GM12875 (cell line): ENCODE data around the gene IQCK.

Experiments used
- H3K4me3 ChIP-seq: one replicate; pipeline ENCODE4 v1.5.1; 2011; ENCODE audit warnings: low read depth, low read length, control low read depth
- TF ChIP-seq, protein P1 (sequence below): IDR thresholded peaks from 2 replicates; pipeline ENCODE4 v1.5.1; 2011; ENCODE audit warnings: low read depth, mild to moderate bottlenecking, control low read depth, inconsistent platforms, low read length, moderate library complexity, borderline replicate concordance; ENCODE audit not compliant: insufficient read depth

The IQCK gene

DNA sequence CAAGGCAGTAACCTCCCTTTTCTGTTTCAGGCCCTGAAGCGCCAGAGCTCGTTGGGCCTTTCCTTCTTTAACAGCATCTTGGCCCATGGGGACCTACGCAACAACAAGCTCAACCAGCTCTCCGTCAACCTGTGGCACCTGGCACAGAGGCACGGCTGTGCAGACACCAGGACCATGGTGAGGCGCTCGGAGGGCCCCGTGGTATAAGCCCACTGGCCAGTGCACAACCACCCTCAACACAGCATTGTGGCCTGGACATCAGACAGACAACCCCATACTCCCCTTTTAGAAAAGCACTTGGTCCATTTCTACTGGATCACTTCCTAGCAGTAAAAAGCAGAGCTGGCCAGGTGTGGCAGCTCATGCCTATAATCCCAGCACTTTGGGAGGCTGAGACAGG lies 18.6 kb upstream of the IQCK start:
- H3K4me3 ChIP-seq: no peak overlapping the region
- TF ChIP-seq, protein P1, sequence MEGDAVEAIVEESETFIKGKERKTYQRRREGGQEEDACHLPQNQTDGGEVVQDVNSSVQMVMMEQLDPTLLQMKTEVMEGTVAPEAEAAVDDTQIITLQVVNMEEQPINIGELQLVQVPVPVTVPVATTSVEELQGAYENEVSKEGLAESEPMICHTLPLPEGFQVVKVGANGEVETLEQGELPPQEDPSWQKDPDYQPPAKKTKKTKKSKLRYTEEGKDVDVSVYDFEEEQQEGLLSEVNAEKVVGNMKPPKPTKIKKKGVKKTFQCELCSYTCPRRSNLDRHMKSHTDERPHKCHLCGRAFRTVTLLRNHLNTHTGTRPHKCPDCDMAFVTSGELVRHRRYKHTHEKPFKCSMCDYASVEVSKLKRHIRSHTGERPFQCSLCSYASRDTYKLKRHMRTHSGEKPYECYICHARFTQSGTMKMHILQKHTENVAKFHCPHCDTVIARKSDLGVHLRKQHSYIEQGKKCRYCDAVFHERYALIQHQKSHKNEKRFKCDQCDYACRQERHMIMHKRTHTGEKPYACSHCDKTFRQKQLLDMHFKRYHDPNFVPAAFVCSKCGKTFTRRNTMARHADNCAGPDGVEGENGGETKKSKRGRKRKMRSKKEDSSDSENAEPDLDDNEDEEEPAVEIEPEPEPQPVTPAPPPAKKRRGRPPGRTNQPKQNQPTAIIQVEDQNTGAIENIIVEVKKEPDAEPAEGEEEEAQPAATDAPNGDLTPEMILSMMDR: no peak

DNA sequence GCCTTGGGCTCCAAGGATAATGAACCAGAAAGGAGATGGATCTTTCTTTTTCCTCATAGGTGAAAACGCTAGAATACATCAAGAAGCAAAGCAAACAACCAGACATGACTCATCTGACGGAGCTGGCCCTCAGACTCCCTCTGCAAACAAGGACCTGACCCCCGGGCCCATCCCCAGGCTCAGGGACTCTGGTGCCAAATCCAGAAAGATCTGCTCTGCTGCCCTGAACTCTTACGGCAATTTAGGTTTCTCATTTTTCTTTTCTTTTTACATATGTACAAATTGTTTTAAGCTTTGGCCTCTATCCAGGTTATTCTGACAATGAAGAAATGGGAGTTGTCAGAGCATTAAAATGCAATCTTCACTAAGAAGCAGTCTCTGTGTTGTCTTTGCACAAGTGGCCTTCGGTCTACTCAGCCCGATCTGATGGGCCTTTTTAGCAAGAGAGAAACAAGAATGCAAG lies 17.7 kb upstream of the IQCK start:
- TF ChIP-seq, protein P1: no peak
- no peak overlapping the region for H3K4me3 ChIP-seq

DNA sequence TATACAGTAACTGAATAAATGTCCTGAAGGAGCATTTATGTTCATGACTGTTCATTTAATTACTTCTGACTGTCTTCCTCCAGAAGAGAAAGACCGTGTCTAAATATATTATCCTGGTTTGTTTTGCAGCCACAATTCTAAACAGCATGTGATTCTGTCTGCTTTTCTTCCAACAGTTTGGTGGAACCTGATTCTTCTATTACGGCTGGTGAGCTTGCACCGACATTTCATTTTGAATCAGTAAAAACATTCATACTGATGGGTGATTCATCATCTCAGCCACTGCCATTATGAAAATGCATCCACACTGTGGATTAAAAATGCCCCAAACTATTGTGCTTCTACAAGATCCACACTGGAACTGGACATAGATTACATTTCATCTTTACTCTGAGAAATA lies 17.0 kb upstream of the IQCK start:
- TF ChIP-seq, protein P1: no peak

DNA sequence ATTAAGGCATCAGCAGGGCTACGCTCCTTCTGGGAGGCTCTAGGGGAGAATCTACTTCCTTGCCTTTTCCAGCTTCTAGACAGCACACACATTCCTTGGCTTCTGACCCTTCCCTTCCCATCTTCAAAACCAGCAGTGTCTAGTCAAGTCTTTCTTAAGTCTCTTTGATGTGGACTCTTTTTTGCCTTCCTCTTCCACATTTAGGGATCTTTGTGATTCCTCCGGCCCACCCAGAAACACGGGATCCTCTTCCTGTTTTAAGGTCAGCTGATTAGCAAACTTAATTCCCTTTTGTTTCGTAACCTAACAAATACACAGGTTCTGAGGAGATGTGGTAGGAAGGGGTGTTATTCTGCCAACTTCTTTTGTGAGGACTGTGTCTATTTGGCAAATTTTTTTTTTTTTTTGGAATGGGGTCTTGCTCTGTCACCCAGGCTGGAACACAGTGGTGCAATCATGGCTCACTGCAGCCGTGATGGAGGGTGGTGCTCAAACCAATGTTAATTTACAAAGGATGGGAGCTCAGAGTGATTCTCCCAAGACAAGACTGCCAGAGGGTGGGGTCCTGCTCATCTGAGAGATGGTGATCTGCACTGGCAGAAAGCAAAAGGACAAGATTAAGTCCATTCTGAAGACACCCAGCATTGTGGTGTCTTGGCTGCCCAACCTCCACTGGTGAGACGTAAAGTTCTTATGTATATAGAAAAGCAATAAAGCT lies 14.7 kb upstream of the IQCK start:
- TF ChIP-seq, protein P1: no peak

More for the DNA sequence above, 17.0 kb upstream of the IQCK start:
- H3K4me3 ChIP-seq: no peak overlapping the region

DNA sequence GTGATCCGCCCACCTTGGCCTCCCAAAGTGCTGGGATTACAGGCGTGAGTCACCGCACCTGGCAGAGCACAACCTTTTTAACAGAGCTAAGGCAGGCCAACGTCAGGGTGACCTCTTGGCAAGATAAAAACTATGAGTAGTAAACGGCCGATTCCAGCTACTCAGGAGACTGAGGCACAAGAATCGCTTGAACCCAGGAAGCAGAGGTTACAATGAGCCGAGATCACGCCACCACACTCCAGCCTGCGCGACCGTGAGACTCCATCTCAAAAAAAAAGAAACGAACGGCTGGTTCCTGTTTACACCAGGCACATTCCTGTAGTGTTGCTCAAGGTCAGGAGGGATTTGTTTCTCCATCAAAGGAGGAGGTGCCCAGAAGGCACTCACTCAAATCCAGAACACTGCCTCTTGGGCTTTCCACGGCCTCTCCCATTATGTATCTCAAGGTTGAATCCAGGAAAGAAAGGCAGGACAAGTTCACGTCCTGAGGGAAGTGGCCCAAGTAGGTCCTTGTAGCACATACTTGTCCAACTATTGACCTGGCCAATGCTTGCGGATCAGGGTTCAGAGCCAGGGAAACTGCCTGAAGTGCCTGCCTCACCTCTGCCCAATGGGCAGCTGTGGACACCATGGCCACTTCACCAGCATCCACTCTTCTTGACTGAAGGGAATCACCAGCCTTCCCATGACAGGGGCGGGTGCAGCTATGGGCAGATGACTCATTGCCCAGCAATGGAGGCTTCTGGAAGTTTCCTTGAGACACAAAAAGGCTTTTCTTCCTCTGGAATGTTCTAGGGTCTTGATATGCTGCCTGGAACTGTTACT lies 13.5 kb upstream of the IQCK start:
- H3K4me3 ChIP-seq: no peak overlapping the region
- TF ChIP-seq, protein P1: no peak

More for the DNA sequence above, 14.7 kb upstream of the IQCK start:
- H3K4me3 ChIP-seq: no peak overlapping the region

DNA sequence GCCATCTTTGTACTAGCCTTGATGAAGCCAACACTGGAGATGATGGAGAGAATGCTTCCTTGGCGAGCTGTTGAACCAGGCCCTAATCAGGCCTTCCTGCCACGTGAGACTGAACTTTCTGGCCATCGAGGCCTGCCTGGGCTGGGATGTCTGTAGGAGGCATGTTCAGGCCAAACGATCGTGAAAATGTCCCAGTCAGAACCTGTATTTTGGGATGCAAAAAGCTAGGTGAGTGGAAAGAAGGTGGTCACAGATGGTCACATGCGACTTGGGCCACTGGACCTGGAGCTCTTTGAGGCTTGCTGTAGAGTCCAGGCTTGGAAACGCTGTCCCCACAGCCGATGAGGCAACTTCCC lies 12.9 kb upstream of the IQCK start:
- TF ChIP-seq, protein P1: no peak
- no peak overlapping the region for H3K4me3 ChIP-seq
